GM12878 (cell line): ENCODE measurements around the gene CD86. TPM values are rescaled to one million over a fixed set of nuclear protein-coding genes. Genes with fewer than 3 reads are reported as not detected.
A peak's percentile ranks its signal among the peaks of the same experiment; 100 is the strongest.

Experiments used
- ATF7 ChIP-seq: fragments of 450-650 bp; IDR thresholded peaks from 2 replicates; pipeline ENCODE4 v1.6.1; 2016; ENCODE audit warnings: low read depth, mild to moderate bottlenecking
- CBX5 ChIP-seq: sonication (generic); IDR thresholded peaks from 2 replicates; pipeline ENCODE4 v1.6.1; 2016; ENCODE audit warnings: low read depth, moderate library complexity, mild to moderate bottlenecking, inconsistent platforms
- HCFC1 ChIP-seq: fragments of 150-350 bp; IDR thresholded peaks from 2 replicates; pipeline ENCODE4 v1.6.1; 2014; ENCODE audit warnings: low read length
- MEF2A ChIP-seq: IDR thresholded peaks from 2 replicates; pipeline ENCODE4 v1.6.1; 2011; ENCODE audit warnings: low read depth, mild to moderate bottlenecking, low read length, moderate library complexity; ENCODE audit not compliant: insufficient read depth
- MTA2 ChIP-seq: fragments of 450-650 bp; IDR thresholded peaks from 2 replicates; pipeline ENCODE4 v1.6.1; 2016; ENCODE audit warnings: low read depth, mild to moderate bottlenecking, moderate library complexity
- MYB ChIP-seq: fragments of 150-350 bp; IDR thresholded peaks from 2 replicates; pipeline ENCODE4 v1.6.1; 2014; ENCODE audit warnings: mild to moderate bottlenecking, low read depth, low read length, borderline replicate concordance
- NR2C2 ChIP-seq: IDR thresholded peaks from 2 replicates; pipeline ENCODE4 v1.6.1; 2011; ENCODE audit warnings: borderline replicate concordance, low read depth; ENCODE audit not compliant: control insufficient read depth, insufficient read length
- PAX5 ChIP-seq: IDR thresholded peaks from 2 replicates; pipeline ENCODE4 v1.6.1; 2011; ENCODE audit warnings: low read depth, low read length, borderline replicate concordance
- POLR2A ChIP-seq: IDR thresholded peaks from 2 replicates; pipeline ENCODE4 v1.6.1; 2011; ENCODE audit warnings: low read depth, mild to moderate bottlenecking, low read length
- RCOR1 ChIP-seq: conservative IDR thresholded peaks from 2 replicates; pipeline ENCODE4 v1.6.1; 2012; ENCODE audit warnings: low read depth, low read length, improper control_type of control experiment
- RUNX3 ChIP-seq: IDR thresholded peaks from 2 replicates; pipeline ENCODE4 v1.6.1; 2012; ENCODE audit warnings: low read length, inconsistent platforms
- SMC3 ChIP-seq: IDR thresholded peaks from 2 replicates; pipeline ENCODE4 v1.6.1; 2011; ENCODE audit warnings: low read length, improper control_type of control experiment, borderline replicate concordance
- SUPT20H ChIP-seq: IDR thresholded peaks from 2 replicates; pipeline ENCODE4 v1.6.1; 2011; ENCODE audit warnings: low read depth, mild to moderate bottlenecking, low read length, moderate library complexity, borderline replicate concordance; ENCODE audit not compliant: control insufficient read depth
- TBL1XR1 ChIP-seq: IDR thresholded peaks from 2 replicates; pipeline ENCODE4 v1.6.1; 2012; ENCODE audit warnings: low read depth, low read length, improper control_type of control experiment
- WRNIP1 ChIP-seq: IDR thresholded peaks from 2 replicates; pipeline ENCODE4 v1.6.1; 2011; ENCODE audit warnings: low read depth, low read length, improper control_type of control experiment, borderline replicate concordance
- ZNF274 ChIP-seq: IDR thresholded peaks from one replicate; pipeline ENCODE4 v1.8.0; 2011; ENCODE audit not compliant: insufficient read length, insufficient read depth
- ZNF592 ChIP-seq: fragments of 450-650 bp; IDR thresholded peaks from 2 replicates; pipeline ENCODE4 v1.6.1; 2017; ENCODE audit warnings: mild to moderate bottlenecking, moderate library complexity
- polyA plus RNA-seq, 11 experiments: library from polyadenylated mRNA; depleted of rRNA in 4 of 11; unstranded in 6 of 11; stranded (reverse) in 5 of 11; fragments of >200 nt; fragmentation: Nextera tagmentation in 4 of 11; fragmentation: Illumina TruSeq in 1 of 11; extraction: Ambion mirVana in 4 of 11; extraction: Trizol in 1 of 11; gene quantifications; 1 replicate in 1 of 11; 2 replicates in 10 of 11; pipeline versions ENCODE4 v1.2.1 to v1.2.3, GENCODE V29; 2011 to 2016; ENCODE audit warnings: inconsistent platforms in 2 of 11, missing spikeins in 2 of 11, low read depth in 1 of 11
- total RNA-seq, 4 experiments: library from RNA; depleted of rRNA in 3 of 4; stranded (reverse); fragments of >200 nt in 3 of 4; fragmentation: Illumina TruSeq in 1 of 4; extraction: Trizol in 1 of 4; gene quantifications; 2 replicates each; pipeline versions ENCODE4 v1.2.1 to v1.2.3, GENCODE V29; 2013 to 2021
- TF ChIP-seq, protein P1 (sequence below): IDR thresholded peaks from 2 replicates; pipeline ENCODE4 v1.6.1; 2011; ENCODE audit warnings: mild to moderate bottlenecking, low read depth, low read length, moderate library complexity; ENCODE audit not compliant: insufficient replicate concordance
- TF ChIP-seq, protein P2 (sequence below): IDR thresholded peaks from 2 replicates; pipeline ENCODE4 v1.6.1; 2012; ENCODE audit warnings: mild to moderate bottlenecking, low read depth, low read length
- TF ChIP-seq, protein P3 (sequence below): fragments of 450-650 bp; formaldehyde crosslinking; IDR thresholded peaks from 2 replicates; pipeline ENCODE4 v1.4.0; 2022; ENCODE audit warnings: mild to moderate bottlenecking, moderate library complexity

Gene CD86
- total and polyA plus RNA-seq, 10 of the 15 experiments (the other 5 are each of a cell fraction or from before 2014, with no cell fraction given), result 40.9 to 100 (median 55.5) TPM

GRCh38 chr3:122019493-122019892 lies 35.7 kb upstream of the CD86 start (continued):
- TF ChIP-seq ZNF592 (no peak), SUPT20H (no peak), MYB (no peak), MTA2 (peak; percentile 88), NR2C2 (no peak), ZNF274 (no peak), SMC3 (no peak), RCOR1 (no peak), TBL1XR1 (peak; percentile 62; the same call in 1 of the 2 replicates), HCFC1 (no peak), POLR2A (no peak), RUNX3 (peak; percentile 89), MEF2A (0 out of 2 replicates have a peak, but pooled peaks have one; percentile 6), WRNIP1 (peak; percentile 79; the same call in 1 of the 2 replicates), CBX5 (no peak), PAX5 (0 out of 2 replicates have a peak, but pooled peaks have one; percentile 28), ATF7 (peak; percentile 82)
- TF ChIP-seq, protein P1, sequence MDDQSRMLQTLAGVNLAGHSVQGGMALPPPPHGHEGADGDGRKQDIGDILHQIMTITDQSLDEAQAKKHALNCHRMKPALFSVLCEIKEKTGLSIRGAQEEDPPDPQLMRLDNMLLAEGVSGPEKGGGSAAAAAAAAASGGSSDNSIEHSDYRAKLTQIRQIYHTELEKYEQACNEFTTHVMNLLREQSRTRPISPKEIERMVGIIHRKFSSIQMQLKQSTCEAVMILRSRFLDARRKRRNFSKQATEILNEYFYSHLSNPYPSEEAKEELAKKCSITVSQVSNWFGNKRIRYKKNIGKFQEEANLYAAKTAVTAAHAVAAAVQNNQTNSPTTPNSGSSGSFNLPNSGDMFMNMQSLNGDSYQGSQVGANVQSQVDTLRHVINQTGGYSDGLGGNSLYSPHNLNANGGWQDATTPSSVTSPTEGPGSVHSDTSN, result peak; percentile 14
- TF ChIP-seq, protein P2, sequence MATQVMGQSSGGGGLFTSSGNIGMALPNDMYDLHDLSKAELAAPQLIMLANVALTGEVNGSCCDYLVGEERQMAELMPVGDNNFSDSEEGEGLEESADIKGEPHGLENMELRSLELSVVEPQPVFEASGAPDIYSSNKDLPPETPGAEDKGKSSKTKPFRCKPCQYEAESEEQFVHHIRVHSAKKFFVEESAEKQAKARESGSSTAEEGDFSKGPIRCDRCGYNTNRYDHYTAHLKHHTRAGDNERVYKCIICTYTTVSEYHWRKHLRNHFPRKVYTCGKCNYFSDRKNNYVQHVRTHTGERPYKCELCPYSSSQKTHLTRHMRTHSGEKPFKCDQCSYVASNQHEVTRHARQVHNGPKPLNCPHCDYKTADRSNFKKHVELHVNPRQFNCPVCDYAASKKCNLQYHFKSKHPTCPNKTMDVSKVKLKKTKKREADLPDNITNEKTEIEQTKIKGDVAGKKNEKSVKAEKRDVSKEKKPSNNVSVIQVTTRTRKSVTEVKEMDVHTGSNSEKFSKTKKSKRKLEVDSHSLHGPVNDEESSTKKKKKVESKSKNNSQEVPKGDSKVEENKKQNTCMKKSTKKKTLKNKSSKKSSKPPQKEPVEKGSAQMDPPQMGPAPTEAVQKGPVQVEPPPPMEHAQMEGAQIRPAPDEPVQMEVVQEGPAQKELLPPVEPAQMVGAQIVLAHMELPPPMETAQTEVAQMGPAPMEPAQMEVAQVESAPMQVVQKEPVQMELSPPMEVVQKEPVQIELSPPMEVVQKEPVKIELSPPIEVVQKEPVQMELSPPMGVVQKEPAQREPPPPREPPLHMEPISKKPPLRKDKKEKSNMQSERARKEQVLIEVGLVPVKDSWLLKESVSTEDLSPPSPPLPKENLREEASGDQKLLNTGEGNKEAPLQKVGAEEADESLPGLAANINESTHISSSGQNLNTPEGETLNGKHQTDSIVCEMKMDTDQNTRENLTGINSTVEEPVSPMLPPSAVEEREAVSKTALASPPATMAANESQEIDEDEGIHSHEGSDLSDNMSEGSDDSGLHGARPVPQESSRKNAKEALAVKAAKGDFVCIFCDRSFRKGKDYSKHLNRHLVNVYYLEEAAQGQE, result no peak
- TF ChIP-seq, protein P3, sequence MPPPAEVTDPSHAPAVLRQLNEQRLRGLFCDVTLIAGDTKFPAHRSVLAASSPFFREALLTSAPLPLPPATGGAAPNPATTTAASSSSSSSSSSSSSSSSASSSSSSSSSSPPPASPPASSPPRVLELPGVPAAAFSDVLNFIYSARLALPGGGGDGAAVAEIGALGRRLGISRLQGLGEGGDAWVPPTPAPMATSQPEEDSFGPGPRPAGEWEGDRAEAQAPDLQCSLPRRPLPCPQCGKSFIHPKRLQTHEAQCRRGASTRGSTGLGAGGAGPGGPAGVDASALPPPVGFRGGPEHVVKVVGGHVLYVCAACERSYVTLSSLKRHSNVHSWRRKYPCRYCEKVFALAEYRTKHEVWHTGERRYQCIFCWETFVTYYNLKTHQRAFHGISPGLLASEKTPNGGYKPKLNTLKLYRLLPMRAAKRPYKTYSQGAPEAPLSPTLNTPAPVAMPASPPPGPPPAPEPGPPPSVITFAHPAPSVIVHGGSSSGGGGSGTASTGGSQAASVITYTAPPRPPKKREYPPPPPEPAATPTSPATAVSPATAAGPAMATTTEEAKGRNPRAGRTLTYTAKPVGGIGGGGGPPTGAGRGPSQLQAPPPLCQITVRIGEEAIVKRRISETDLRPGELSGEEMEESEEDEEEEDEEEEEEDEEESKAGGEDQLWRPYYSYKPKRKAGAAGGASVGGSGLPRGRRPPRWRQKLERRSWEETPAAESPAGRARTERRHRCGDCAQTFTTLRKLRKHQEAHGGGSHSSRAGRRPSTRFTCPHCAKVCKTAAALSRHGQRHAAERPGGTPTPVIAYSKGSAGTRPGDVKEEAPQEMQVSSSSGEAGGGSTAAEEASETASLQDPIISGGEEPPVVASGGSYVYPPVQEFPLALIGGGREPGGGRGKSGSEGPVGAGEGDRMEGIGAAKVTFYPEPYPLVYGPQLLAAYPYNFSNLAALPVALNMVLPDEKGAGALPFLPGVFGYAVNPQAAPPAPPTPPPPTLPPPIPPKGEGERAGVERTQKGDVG (CRISPR knock-in tag), result no peak
